ENCODE measurements around the gene SEPTIN1.

SEPTIN1 gene

GRCh38 chr16:30382111-30382881 is at the start of gene SEPTIN1:
SEPTIN1 (minus strand) TSS chr16:30382561; CDS start chr16:30382542, 19 bp downstream.
- no peak for DNase-seq

- DNase-seq, result no peak
Measured at GRCh38 chr16:30430428-30430970, 48.1 kb upstream of the SEPTIN1 start.

GRCh38 chr16:30429678-30430427 is 47.5 kb upstream of the SEPTIN1 start, which contains the start of gene DCTPP1:
DCTPP1 (minus strand) TSS chr16:30430030; CDS start chr16:30429980, 50 bp downstream.
- DNase-seq, result peak; percentile 98

GRCh38 chr16:30429418-30429677 is 47.0 kb upstream of the SEPTIN1 start:
- no peak for DNase-seq

- DNase-seq, result no peak
Measured at GRCh38 chr16:30428055-30428454, 45.7 kb upstream of the SEPTIN1 start.

DNA sequence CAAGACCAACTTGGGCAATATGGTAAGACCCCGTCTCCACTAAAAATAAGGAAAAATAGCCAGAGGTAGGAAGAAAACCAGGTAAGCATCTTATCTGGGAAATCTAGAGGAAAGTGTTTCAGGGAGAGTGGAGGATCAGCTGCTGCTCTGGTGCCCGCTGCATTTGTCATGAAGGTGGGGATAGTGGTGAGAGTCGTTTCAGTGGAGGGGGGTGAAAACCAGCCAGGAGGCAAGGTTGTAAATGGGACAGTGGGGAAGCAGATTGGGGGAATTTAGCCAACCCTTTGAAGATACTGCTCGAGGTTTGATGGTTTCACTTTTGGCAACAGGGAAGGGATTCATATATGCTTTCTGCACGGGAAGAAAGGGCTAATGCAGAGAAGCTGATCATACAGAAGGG is 38.6 kb upstream of the SEPTIN1 start:
- no peak for DNase-seq

DNA sequence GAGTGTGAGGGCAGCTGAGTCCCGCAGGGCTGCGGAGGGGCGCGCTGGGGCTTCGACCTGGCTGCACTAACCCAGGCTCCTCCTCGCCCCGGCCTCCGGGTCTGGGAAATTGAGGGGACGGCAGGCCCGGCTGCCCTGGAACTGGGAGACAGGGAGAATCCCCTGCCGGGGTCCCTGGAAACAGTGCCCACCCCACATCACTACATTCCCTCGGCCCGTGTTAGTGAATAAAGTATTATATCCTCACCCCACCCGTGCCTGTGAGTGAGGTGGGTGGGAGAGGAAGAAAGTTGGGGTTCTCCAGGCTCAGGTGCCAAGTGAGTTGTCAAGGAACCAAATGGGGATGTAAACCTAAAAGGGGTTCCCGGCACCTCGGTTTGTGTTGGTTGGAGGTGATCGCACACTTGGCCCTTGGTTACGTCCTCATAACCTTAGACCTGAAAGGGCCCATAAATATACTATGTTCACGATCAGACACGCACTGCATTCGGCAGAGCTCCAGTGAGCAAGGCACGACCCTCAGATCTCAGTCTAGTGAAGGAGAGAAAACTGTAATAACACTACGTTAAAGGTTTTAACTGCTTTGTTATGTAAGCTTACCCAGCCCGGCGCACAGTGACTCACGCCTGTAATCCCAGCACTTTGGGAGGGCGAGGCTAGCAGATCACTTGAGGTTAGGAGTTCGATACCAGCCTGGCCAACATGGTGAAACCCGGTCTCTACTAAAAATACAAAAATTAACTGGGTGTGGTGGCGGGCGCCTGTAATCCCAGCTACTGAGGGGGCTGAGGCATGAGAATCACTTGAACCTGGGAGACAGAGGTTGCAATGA is 36.2 kb upstream of the SEPTIN1 start:
- DNase-seq, result no peak

- peak; percentile 40 for DNase-seq
Measured at GRCh38 chr16:30417529-30418349, 35.4 kb upstream of the SEPTIN1 start.

DNA sequence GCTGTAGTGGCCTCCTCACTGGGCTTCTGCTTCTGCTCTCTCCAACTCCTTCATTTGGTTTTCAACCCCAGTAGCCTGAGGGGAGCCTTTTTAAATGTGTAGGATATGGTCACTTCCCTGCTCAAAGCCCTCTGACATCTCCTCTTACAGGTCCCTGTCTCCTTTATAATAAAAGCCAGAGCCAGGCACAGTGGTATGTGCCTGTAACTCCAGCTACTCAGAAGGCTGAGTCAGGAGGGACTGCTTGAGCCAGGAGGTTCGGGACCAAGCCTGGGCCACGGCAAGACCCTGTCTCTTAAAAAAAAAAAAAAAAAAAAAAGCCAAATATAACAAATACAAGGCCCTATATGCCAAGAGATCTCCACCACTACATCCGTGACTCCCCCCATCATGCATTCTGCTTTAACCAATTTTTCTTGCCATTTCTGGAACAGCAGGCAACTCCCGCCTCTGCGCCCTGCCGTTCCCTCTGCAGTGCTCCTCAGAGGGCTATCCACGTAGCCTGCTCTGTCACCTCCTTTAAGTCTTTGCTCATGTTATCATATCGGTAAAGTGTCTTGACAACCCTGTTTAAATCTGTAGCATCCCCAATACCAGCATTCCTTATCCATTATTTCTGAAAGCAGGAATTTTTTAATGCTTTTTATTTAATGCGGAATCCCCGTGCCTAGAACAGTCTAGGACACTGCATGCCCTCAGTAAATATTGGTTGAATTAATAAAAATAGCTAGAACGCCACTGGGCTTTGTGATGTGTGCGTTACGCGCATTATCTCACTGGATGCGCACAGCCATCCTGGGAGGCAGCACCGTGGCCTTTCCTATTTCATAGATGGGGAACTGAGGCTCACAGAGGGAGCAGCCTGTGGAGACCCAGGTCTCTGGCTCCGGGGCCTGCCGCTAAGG is 34.5 kb upstream of the SEPTIN1 start:
- DNase-seq, result no peak

DNA sequence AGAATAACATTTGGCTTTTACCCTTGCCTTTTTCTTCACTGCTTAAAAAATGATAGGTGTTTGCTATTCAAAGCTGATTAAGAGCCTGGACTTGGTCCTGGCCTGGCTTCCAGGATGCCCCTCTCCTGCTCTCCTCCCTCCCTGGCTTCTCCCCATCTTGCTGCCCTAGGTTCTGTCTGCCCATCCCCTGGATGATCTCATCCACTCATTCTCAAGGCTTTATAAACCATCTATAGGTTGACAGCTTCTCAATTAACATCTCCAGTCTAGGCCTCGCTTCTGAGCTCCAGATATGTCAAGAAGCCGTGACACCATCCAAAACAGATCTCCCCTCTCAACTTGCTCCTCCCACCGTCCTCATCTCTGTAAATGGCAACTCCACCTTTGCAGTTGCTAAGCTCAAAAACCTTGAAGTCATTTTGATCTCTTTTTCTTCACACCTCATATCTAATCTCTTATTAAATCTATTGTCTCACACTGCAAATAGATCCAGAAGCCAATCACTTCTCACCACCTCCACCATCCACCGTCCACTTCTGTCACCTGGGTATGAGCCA is 33.8 kb upstream of the SEPTIN1 start:
- no peak for DNase-seq

GRCh38 chr16:30414159-30414558 is 31.8 kb upstream of the SEPTIN1 start:
- DNase-seq, result no peak

- no peak for DNase-seq
Measured at GRCh38 chr16:30413112-30413806, 30.9 kb upstream of the SEPTIN1 start.

- peak; percentile 64 for DNase-seq
Measured at GRCh38 chr16:30409125-30410060, 27.0 kb upstream of the SEPTIN1 start.

- no peak for DNase-seq
Measured at GRCh38 chr16:30407804-30408534, 25.6 kb upstream of the SEPTIN1 start.

GRCh38 chr16:30407102-30407803 is 24.9 kb upstream of the SEPTIN1 start, which contains the start of gene ZNF771:
ZNF771 (plus strand) TSS chr16:30407606; CDS start chr16:30408054, 448 bp downstream.
- DNase-seq, result peak; percentile 70

GRCh38 chr16:30406795-30407101 is 24.4 kb upstream of the SEPTIN1 start:
- no peak for DNase-seq

GRCh38 chr16:30401768-30402425 is 19.5 kb upstream of the SEPTIN1 start:
- DNase-seq, result no peak

Measured in NCI-H1694 treated with DMSO at 0.1 percent for 48 hours (cell line).